NCI-H2107 treated with DMSO at 0.1 percent for 48 hours (cell line): ENCODE results near the gene SLC4A1AP.
A peak's percentile ranks its signal among the peaks of the same experiment; 100 is the strongest.

Experiments
- DNase-seq: peaks from one replicate; lab custom pipeline; 2025; ENCODE audit not compliant: unreplicated experiment; lab: John Stamatoyannopoulos, UW

Gene SLC4A1AP

GRCh38 chr2:27702302-27702701, 38.6 kb downstream of the SLC4A1AP start:
- no peak for DNase-seq

- peak; percentile 50 for DNase-seq
These were observed 40.1 kb downstream of the SLC4A1AP start for GRCh38 chr2:27703638-27704341.

- DNase-seq = no peak
These were observed 40.7 kb downstream of the SLC4A1AP start for GRCh38 chr2:27704342-27704876.

- no peak for DNase-seq
These were observed 42.3 kb downstream of the SLC4A1AP start for GRCh38 chr2:27705851-27706622.

- DNase-seq = no peak
These were observed 44.0 kb downstream of the SLC4A1AP start for GRCh38 chr2:27707462-27708256.

GRCh38 chr2:27708257-27708654, 44.6 kb downstream of the SLC4A1AP start:
- no peak for DNase-seq

GRCh38 chr2:27708666-27709065, 45.0 kb downstream of the SLC4A1AP start:
- no peak for DNase-seq

GRCh38 chr2:27709326-27709725, 45.6 kb downstream of the SLC4A1AP start:
- no peak for DNase-seq

GRCh38 chr2:27709960-27710575, 46.4 kb downstream of the SLC4A1AP start:
- no peak for DNase-seq

- DNase-seq = no peak
These were observed 47.1 kb downstream of the SLC4A1AP start for GRCh38 chr2:27710640-27711430.

- DNase-seq = no peak
These were observed 48.1 kb downstream of the SLC4A1AP start for GRCh38 chr2:27711804-27712203.

- DNase-seq = no peak
These were observed 48.8 kb downstream of the SLC4A1AP start for GRCh38 chr2:27712522-27712921.

- DNase-seq = no peak
These were observed 49.5 kb downstream of the SLC4A1AP start for GRCh38 chr2:27713201-27713600.

- DNase-seq = no peak
These were observed 50.4 kb downstream of the SLC4A1AP start for GRCh38 chr2:27714053-27714452.

GRCh38 chr2:27714851-27715291, 51.2 kb downstream of the SLC4A1AP start:
- DNase-seq = no peak

GRCh38 chr2:27715318-27716210, 51.9 kb downstream of the SLC4A1AP start:
- DNase-seq = no peak

GRCh38 chr2:27716301-27717069, 52.8 kb downstream of the SLC4A1AP start:
- no peak for DNase-seq

- DNase-seq = no peak
These were observed 53.5 kb downstream of the SLC4A1AP start for GRCh38 chr2:27717070-27717795.
